Measurements from ENCODE around the gene SETBP1.

Gene SETBP1

GRCh38 chr18:44816477-44816876 lies 135.8 kb downstream of the SETBP1 start:
- no peak for TF ChIP-seq CTCF (conservative IDR thresholded peaks at IDR 0.05; ENCODE audit: low read depth, low read length)

GRCh38 chr18:44817831-44818473 lies 137.3 kb downstream of the SETBP1 start:
- no peak for DNase-seq (ENCODE audit: low read depth)
- no peak for TF ChIP-seq CTCF (conservative IDR thresholded peaks at IDR 0.05; ENCODE audit: low read depth, low read length)
- no peak overlapping the region for H3K4me3 ChIP-seq (ENCODE audit: low read length)

More at GRCh38 chr18:44816477-44816876, 135.8 kb downstream of the SETBP1 start:
- H3K4me3 ChIP-seq (ENCODE audit: low read length) = no peak overlapping the region
- no peak for DNase-seq (ENCODE audit: low read depth)

GRCh38 chr18:44818668-44819403 lies 138.1 kb downstream of the SETBP1 start:
- no peak overlapping the region for H3K4me3 ChIP-seq (ENCODE audit: low read length)
- no peak for TF ChIP-seq CTCF (conservative IDR thresholded peaks at IDR 0.05; ENCODE audit: low read depth, low read length)
- no peak for DNase-seq (ENCODE audit: low read depth)

GRCh38 chr18:44819944-44820510 lies 139.3 kb downstream of the SETBP1 start:
- DNase-seq (ENCODE audit: low read depth) = no peak
- no peak overlapping the region for H3K4me3 ChIP-seq (ENCODE audit: low read length)

GRCh38 chr18:44821924-44822323 lies 141.2 kb downstream of the SETBP1 start:
- no peak overlapping the region for H3K4me3 ChIP-seq (ENCODE audit: low read length)

More at GRCh38 chr18:44819944-44820510, 139.3 kb downstream of the SETBP1 start:
- no peak for TF ChIP-seq CTCF (conservative IDR thresholded peaks at IDR 0.05; ENCODE audit: low read depth, low read length)

GRCh38 chr18:44823286-44823685 lies 142.6 kb downstream of the SETBP1 start:
- TF ChIP-seq CTCF (conservative IDR thresholded peaks at IDR 0.05; ENCODE audit: low read depth, low read length) = no peak
- H3K4me3 ChIP-seq (ENCODE audit: low read length) = no peak overlapping the region
- no peak for DNase-seq (ENCODE audit: low read depth)

More at GRCh38 chr18:44821924-44822323, 141.2 kb downstream of the SETBP1 start:
- no peak for DNase-seq (ENCODE audit: low read depth)
- TF ChIP-seq CTCF (conservative IDR thresholded peaks at IDR 0.05; ENCODE audit: low read depth, low read length) = no peak

All from retinal pigment epithelial cell (primary cell).